Measurements from ENCODE around the gene SERPINA9.

The SERPINA9 gene

DNA sequence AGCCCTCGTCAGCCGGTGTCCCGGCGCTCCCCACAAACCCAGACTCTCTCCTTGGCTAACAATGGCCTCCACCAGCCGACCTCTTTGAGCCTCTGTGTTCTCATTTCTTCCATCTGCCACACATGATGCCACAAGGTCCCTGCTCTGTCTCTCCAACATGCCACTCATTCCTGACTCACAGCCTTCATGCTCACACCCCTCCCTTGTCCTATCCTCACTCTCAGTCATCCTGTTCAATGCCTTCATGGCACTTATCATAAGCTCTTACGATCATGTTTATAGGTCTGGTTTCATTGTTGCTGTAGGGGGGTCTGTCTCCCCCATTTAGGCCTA lies 13.8 kb downstream of the SERPINA9 start:
- DNase-seq (ENCODE audit: low spot score), result no peak

DNA sequence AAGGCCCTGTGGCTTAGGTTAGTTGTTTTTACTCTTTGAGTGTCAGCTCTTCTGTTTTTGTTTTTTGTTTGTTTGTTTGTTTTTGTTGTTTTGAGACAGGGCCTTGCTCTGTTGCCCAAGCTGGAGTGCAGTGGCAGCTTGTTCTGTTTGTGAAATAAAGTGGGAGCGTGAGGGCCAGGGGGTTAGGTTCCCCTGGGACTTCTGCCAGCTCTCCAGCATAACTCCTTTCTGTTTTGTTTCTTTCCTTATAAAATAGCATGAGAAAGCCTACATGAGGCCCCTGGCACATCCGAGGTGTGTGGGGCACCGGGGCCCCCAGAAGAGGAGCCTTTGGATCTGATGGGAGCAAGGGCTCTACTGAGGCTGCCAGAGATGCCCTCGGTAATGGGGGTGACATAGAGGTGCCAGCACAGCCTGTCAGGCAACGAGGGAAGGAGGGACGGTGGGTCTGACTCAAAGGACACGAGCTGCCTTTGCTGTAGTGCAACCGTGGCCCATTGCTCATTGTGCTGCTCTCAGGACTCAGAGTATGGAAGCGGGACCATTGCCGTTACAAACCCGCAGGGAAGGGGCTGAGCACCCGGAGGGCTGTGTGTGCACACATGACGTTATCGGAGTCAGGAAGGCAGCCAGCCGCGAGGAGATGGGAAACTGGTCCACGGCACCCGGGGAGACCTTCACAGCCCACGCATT lies 14.3 kb downstream of the SERPINA9 start:
- DNase-seq (ENCODE audit: low spot score), result no peak

GRCh38 chr14:94460631-94461416 lies 15.2 kb downstream of the SERPINA9 start:
- no peak for DNase-seq (ENCODE audit: low spot score)

DNA sequence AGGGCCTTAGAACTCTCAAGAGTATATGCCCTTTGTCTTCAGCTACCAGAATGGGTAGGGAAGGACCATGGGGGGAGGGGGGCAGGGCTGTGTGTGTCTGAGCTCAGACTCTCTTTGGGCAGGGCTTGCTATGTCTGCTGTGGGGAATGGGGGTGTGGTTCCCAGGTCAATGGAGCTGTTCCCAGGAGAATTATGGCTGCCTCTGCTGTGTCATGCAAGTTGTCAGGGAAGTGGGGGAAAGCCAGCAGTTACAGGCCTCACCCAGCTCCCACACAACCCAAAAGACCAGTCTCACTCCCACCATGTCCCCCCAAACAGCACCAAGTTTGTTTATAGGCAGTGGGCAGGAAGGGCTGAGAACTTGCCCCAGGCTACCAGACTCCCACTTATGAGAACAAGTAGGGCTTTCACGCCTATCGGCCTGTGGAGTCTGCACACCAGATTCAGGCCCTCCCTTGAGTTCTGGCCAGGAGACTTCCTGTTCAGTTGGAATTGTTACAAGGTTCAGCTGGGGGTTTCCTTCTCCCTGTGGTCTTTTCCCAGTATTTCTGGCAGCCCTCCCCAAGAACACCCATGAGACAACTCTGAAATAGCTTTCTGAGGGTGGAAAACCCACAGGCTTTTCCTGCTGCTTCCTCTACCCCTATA lies 17.3 kb downstream of the SERPINA9 start:
- no peak for DNase-seq (ENCODE audit: low spot score)

DNA sequence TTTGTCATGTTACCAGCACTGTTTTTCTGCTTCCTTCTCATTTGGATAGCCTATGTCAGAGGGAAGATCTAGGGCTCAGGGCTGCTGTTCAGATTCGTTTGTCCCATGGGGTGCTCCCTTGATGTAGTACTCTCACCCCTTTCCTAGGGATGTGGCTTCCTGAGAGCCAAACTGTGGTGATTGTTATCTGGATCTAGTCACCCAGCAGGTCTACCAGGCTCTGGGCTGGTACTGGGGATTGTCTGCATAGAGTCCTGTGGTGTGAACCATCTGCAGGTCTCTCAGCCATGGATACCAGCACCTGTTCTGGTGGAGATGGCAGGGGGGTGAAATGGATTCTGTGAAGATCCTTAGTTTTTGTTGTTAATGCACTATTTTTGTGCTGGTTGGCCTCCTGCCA lies 17.9 kb downstream of the SERPINA9 start:
- DNase-seq (ENCODE audit: low spot score), result no peak

DNA sequence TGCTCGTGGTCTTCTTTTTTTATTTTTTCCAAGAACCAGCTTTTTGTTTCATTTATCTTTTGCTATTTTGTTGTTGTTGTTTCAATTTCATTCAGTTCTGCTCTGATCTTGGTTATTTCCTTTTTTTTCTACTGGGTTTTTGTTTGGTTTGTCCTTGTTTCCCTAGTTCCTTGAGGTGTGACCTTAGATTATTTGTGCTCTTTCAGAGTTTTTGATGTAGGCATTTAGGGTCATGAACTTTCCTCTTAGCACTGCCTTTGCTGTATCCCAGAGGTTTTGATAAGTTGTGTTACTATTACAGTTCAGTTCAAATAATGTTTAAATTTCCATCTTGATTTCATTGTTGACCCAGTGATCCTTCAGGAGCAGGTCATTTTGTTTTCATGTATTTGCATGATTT lies 20.1 kb downstream of the SERPINA9 start:
- DNase-seq (ENCODE audit: low spot score), result no peak

DNA sequence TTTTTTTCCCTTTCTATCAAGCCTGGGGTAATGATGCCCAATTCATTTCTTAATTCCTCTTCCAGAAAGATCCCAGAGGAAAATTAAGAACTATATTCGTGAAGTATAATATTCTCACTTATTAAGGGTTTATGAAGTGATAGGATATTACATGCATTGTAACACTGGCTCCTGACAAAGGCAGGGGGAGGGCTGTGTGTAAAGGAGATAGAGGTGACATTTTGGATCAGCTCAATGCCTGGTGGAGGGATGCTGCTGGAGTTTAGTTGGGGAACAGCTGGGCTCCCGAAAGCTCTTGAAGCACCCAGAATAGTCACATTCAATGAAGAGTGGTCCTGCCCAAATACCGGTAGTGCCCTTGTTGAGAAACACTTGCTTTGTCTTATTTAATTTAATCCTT lies 24.2 kb downstream of the SERPINA9 start:
- no peak for DNase-seq (ENCODE audit: low spot score)

DNA sequence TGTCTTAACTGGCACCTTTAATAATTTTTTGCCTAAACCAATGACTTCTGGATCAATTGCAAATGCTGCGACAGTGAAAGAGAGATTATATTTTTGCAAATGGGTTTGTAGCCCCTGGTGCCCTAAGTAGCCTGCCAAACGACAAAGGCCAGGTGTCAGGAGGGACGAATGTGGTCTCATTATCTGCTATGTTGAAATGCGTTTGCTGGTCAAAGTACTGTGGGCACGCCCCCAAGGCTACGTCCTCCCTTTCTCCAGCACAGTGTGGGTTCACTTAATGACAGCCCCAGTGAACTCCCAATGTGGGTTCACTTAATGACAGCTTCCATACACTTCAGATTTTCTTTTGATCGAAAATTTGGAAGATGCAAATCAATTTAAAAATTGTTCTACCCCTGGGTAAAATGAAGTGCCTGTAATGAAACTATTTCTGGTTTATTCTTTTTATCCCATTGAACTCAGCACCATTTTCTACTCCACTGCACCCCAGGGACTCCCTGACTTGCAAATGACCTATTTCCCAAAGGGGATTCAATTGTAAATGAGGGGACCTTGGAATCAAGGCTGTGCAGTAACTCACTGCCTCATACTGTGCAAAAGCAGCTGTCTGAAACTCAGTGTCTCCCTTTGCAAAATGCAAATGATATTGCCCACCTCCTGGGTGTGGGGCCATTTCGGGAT lies 24.8 kb downstream of the SERPINA9 start:
- no peak for DNase-seq (ENCODE audit: low spot score)

- DNase-seq (ENCODE audit: low spot score), result no peak
Measured at GRCh38 chr14:94450722-94451090, 25.3 kb downstream of the SERPINA9 start.

GRCh38 chr14:94449930-94450329 lies 26.1 kb downstream of the SERPINA9 start:
- DNase-seq (ENCODE audit: low spot score), result no peak

DNA sequence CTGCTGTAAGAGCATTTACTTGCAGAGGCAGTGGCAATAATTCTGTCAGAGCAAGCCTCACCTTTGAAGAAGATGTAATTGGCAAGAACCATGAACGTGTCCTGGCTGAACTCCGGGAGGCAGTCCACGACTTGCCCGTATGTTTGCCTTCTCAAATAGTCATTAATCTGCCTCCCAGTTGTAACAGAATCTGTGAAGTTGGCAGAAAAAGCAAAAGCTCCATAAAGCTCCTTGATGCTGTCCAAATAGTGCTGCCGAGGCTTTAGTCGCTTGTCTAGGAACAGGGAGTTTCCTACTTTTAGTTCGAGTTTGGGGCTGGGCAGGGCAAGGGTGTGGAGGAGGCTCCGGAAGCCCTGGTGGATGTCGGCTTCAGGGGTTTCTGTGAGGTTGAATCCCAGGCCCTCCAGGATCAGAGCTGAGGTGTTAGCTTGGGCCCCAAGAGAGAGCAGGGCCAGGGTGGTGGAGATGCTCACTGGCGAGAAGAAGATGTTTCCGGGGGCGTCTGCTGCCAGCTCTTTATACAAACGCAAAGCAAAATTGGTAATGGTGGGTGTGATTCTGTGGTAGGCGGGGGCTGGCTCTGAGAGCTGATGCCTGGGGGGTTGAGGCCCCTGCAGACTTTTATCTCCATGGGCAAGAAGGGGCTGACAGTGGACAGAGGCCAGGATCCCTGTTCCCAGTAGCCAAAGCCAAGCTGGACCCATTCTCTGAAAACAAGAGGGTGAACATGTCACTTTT lies 27.8 kb downstream of the SERPINA9 start:
- DNase-seq (ENCODE audit: low spot score), result no peak

- DNase-seq (ENCODE audit: low spot score), result no peak
Measured at GRCh38 chr14:94447206-94447605, 28.8 kb downstream of the SERPINA9 start.

GRCh38 chr14:94446126-94446525 lies 29.9 kb downstream of the SERPINA9 start:
- no peak for DNase-seq (ENCODE audit: low spot score)

DNA sequence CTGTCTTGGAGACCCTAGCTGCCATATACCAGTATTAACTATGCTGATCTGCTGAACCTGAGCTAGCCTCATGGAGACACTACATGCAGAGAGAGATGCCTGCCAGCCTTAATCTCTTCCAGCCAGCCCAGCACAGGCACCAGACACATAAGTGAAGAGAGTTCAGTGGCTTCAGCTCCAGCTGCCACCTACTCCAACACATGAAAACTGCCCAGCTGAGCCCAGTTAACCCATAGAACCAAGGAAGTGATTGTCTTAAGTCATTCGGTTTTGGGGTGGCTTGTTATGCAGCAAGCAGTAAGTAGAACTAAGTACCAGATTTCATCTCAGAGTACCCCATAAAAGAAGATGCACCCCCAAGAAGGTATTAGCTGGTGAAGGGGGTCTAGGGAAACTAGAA lies 31.0 kb downstream of the SERPINA9 start:
- DNase-seq (ENCODE audit: low spot score), result no peak

DNA sequence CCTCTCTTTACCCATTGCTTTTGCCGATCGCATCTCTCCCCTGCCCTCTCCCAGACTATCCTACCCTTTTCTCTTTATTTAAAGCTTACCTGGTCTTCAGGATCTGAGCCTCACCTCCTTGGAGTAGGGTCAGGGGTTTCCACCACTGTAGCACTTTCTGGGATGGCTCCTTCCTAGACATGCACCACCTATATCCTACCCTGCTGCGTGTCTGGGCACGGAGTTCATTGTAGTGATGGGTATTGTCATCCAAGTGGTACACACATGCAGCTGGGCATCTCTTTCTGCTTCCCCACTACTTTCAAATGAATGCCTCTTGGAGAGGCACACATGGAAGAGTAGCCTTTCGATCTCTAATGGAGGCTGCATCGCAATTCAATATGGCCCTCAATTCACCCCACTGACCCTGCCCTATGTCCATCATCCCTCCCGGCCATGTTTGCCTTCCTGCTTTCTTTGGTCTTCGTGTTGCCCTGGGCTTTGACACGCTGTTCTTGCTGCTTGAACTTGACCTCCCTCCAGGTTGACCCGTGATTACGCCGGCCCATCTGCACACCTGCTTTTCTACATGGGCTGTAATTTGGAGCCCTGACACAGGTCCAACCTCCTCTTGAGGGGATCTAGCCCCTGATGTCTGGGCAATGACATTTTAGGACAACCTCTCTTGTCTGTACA lies 34.3 kb downstream of the SERPINA9 start:
- DNase-seq (ENCODE audit: low spot score), result no peak

DNA sequence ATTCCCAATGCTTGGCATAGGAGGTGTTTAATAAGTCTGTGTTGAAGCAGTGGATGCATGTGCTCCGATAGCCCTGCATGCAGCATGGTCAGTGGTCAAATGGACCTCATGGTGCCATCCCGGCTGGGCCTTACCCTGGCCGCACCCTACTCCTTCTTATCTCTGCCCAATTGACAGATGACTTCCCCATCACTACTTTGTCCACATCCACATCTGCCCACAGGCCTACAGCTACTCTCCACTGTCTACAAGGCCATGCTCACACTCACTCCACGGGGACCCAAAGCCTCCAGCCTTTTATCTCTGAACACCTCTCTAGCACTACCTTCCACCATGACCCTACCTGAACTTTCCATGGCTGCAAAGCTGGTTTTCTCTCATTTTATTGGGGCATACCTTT lies 34.9 kb downstream of the SERPINA9 start:
- no peak for DNase-seq (ENCODE audit: low spot score)

- no peak for DNase-seq (ENCODE audit: low spot score)
Measured at GRCh38 chr14:94439453-94440057, 36.4 kb downstream of the SERPINA9 start.

- DNase-seq (ENCODE audit: low spot score), result no peak
Measured at GRCh38 chr14:94428610-94429009, 47.4 kb downstream of the SERPINA9 start.

DNA sequence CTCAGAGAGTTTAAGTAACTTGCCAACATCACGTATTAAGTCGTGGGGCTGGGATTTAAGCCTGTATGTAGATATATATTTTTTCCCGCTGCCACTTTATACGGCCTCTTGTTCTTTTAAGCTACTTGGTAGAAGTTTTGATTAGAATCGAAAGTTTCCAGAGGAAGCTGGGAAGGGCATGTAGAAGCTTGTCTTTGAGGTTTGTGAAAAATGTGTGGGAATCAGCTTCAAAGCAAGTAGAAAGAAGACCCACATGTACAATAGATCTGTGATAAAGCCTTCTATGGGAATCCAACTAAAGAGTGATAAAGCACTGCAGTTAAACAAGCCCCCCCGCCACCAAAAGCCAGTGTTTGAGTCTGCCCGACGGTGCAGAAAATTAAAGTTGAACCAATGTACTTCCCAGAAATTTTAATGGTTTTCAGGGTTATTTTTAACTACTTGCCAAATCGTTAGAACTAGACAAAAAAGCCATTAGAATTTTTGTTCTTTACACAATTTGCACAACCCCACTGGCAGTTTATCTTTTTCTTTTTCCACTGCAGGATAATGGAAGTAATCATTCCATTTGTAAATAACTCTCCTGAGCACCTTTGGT lies 48.9 kb downstream of the SERPINA9 start:
- DNase-seq (ENCODE audit: low spot score), result no peak

DNA sequence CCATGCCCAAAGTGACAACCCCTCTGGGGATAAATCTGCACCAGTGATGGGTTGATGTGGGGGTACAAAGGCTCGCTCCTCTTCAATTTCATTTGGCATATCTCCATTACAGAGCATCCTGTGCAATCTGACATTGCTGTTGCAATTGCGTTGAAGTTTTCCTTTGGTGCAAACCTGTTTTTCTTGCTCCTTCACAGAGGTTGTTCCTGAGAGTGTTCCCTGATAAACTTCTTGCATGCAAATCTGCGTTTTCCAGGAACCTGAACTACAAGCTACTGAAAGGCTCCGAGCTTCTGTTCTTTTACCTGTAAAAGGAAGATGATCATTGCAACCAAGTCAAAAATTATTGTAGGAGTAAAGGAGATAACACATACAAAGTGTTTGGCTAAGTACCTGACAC lies 49.5 kb downstream of the SERPINA9 start:
- no peak for DNase-seq (ENCODE audit: low spot score)

DNA sequence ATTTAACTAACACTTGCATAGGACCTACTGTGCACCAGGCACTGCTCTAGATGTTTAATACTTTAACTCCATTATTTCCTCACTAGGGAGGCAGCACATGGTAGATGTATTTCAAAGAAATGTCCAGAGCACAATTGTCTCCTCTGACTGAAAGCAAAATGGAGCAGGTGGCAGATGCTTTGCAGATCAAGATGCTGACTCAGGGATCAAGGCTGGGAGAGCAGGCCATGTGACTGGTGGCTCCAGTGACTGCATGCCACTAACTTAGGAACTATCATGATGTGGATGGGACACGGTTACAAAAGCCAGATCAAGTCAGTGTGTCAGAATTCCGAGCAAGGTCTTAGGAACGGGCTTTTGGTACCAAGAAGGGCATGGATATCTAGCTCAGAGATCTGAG lies 51.6 kb downstream of the SERPINA9 start:
- DNase-seq (ENCODE audit: low spot score), result no peak

Measured in putamen (tissue), 1 donor.